HepG2 (cell line): Measurements from ENCODE around the gene CAPN9. TPM values are rescaled to one million over a fixed set of nuclear protein-coding genes. Genes with fewer than 3 reads are reported as not detected.

Experiments used
- ATAC-seq: fragments of 200-7000 bp; cut with Tn5 transposase; 3 replicates; pipeline ENCODE4 v1.9.1; 2020; ENCODE audit warnings: mild to moderate bottlenecking, moderate library complexity
- BruUV-seq: library from RNA; stranded (reverse); fragments of 400-500 nt; replicated peaks from 2 replicates; lab custom pipeline; 2021; lab: Mats Ljungman, UMichigan
- CTCF ChIA-PET: fragments of 300-600 bp; formaldehyde crosslinking; extraction: SDS; loops from one replicate; lab custom pipeline; 2021; ENCODE audit warnings: low total read pairs, inconsistent platforms, low intra/inter-chr PET ratio; lab: Yijun Ruan, JAX
- POLR2A ChIA-PET: fragments of 350-600 bp; sonication (Branson Sonifier 250); formaldehyde crosslinking; loops from one replicate; lab custom pipeline; 2020; ENCODE audit warnings: antibody characterized with exemption, inconsistent platforms; lab: Yijun Ruan, JAX
- DNase-seq: peaks from one replicate; pipeline ENCODE4 v3.0.0-alpha.2; 2015; ENCODE audit warnings: low spot score
- FAIRE-seq: peaks from 3 replicates; lab custom pipeline; 2011; peaks lifted over from hg19 to GRCh38; lab: Jason Lieb, UNC
- H2AFZ ChIP-seq: one replicate; pipeline ENCODE4 v1.6.1; 2011; ENCODE audit warnings: low read length, inconsistent platforms
- H3K27ac ChIP-seq: fragments of 300-600 bp; 3 replicates; pipeline ENCODE4 v1.8.0; 2011; ENCODE audit warnings: mixed run types, mild to moderate bottlenecking, mixed read lengths, low read length, inconsistent platforms; ENCODE audit not compliant: insufficient read depth; ENCODE audit errors: extremely low read length
- H3K27me3 ChIP-seq, 2 experiments: fragments of 200-600 bp in 1 of 2; 2 replicates in 1 of 2; 3 replicates in 1 of 2; pipeline versions ENCODE4 v1.6.0 to v1.8.0; 2011; ENCODE audit warnings: low read length in 2 of 2, mild to moderate bottlenecking in 2 of 2, moderate library complexity in 2 of 2, inconsistent platforms in 1 of 2; ENCODE audit not compliant: insufficient read depth in 2 of 2, control insufficient read depth in 1 of 2
- H3K36me3 ChIP-seq, 2 experiments: fragments of 200-600 bp in 1 of 2; replicated peaks in 1 of 2; 2 replicates in 1 of 2; 3 replicates in 1 of 2; pipeline versions ENCODE4 v1.5.1 to v1.8.0; 2011; ENCODE audit warnings: low read length in 2 of 2, inconsistent platforms in 1 of 2; ENCODE audit not compliant: insufficient read depth in 2 of 2, control insufficient read depth in 1 of 2
- H3K4me1 ChIP-seq: 2 replicates; pipeline ENCODE4 v1.5.1; 2012; ENCODE audit warnings: low read length, inconsistent platforms; ENCODE audit not compliant: insufficient read depth
- H3K4me2 ChIP-seq: 2 replicates; pipeline ENCODE4 v1.6.0; 2011; ENCODE audit warnings: low read depth, low read length, inconsistent platforms
- H3K4me3 ChIP-seq, 3 experiments: fragments of 200-600 bp in 1 of 3; sonication (generic), shearing (Covaris generic) in 1 of 3; replicated peaks in 1 of 3; 2 replicates each; pipeline ENCODE4 v1.5.1; 2011 to 2016; ENCODE audit warnings: low read length in 3 of 3, inconsistent platforms in 2 of 3, low read depth in 2 of 3, mild to moderate bottlenecking in 2 of 3, control low read depth in 1 of 3, mixed read lengths in 1 of 3; ENCODE audit not compliant: insufficient read depth in 1 of 3
- H3K79me2 ChIP-seq: one replicate; pipeline ENCODE4 v1.6.1; 2011; ENCODE audit warnings: low read length, inconsistent platforms; ENCODE audit not compliant: insufficient read depth
- H3K9ac ChIP-seq: 2 replicates; pipeline ENCODE4 v1.6.0; 2011; ENCODE audit warnings: mild to moderate bottlenecking, low read depth, low read length, inconsistent platforms; ENCODE audit not compliant: insufficient read depth
- H3K9me3 ChIP-seq: 2 replicates; pipeline ENCODE4 v1.5.1; 2012; ENCODE audit warnings: mild to moderate bottlenecking, low read length
- H4K20me1 ChIP-seq: 2 replicates; pipeline ENCODE4 v1.6.0; 2011; ENCODE audit warnings: inconsistent platforms, mild to moderate bottlenecking, low read length, moderate library complexity; ENCODE audit not compliant: insufficient read depth
- ELF3 ChIP-seq: IDR thresholded peaks from 2 replicates; pipeline ENCODE4 v1.6.1; 2016; ENCODE audit warnings: missing genetic modification reagents, missing compliant biosample characterization
- FOXK2 ChIP-seq: fragments of 450-650 bp; IDR thresholded peaks from 2 replicates; pipeline ENCODE4 v1.6.1; 2016
- HMG20B ChIP-seq: conservative IDR thresholded peaks from 2 replicates; pipeline ENCODE4 v1.6.1; 2016; ENCODE audit warnings: missing genetic modification reagents, missing compliant biosample characterization
- MAZ ChIP-seq, 2 experiments: sonication (generic) in 1 of 2; formaldehyde crosslinking in 1 of 2; IDR thresholded peaks; 2 replicates each; pipeline versions ENCODE4 v1.5.0 to v1.6.1; 2012 to 2020; ENCODE audit warnings: low read depth in 2 of 2, mild to moderate bottlenecking in 2 of 2, borderline replicate concordance in 1 of 2, improper control_type of control experiment in 1 of 2, low read length in 1 of 2, missing genetic modification reagents in 1 of 2, moderate library complexity in 1 of 2
- SMARCE1 ChIP-seq: fragments of 450-650 bp; IDR thresholded peaks from 2 replicates; pipeline ENCODE4 v1.6.1; 2017; ENCODE audit warnings: borderline replicate concordance
- TRIM24 ChIP-seq: sonication (generic); formaldehyde crosslinking; IDR thresholded peaks from 2 replicates; pipeline ENCODE4 v1.8.0; 2022; ENCODE audit warnings: mild to moderate bottlenecking, missing genetic modification reagents
- ZFP90 ChIP-seq: sonication (generic); formaldehyde crosslinking; IDR thresholded peaks from 2 replicates; pipeline ENCODE4 v1.8.0; 2022; ENCODE audit warnings: missing genetic modification reagents, mild to moderate bottlenecking, inconsistent platforms, borderline replicate concordance
- ZNF205 ChIP-seq: IDR thresholded peaks from 2 replicates; pipeline ENCODE4 v1.6.1; 2018; ENCODE audit warnings: missing biosample characterization, missing genetic modification reagents
- ZNF354B ChIP-seq: sonication (generic); formaldehyde crosslinking; IDR thresholded peaks from 2 replicates; pipeline ENCODE4 v1.8.0; 2022; ENCODE audit warnings: mild to moderate bottlenecking, missing genetic modification reagents
- ZNF580 ChIP-seq: IDR thresholded peaks from 2 replicates; pipeline ENCODE4 v1.6.1; 2016; ENCODE audit warnings: low read depth, borderline replicate concordance
- WGBS: methylation state at CpG from one replicate; pipeline ENCODE4 v1.1.6; 2017; ENCODE audit warnings: low lambda C conversion rate; 5-methylcytosine and 5-hydroxymethylcytosine counted together
- in situ Hi-C: cut with HindIII; loops from 2 replicates; pipeline ENCODE4 v1.10.0; 2017; ENCODE audit warnings: low pct_unique_long_range_greater_than_20kb; ENCODE audit not compliant: extremely low pct_ligation_motif_present
- intact Hi-C: fragments of 100-400 bp; cut with micrococcal nuclease; formaldehyde crosslinking; loops from one replicate; pipeline ENCODE4 v1.10.0; 2022; ENCODE audit not compliant: unreplicated experiment
- polyA plus RNA-seq, 8 experiments: library from polyadenylated mRNA; depleted of rRNA in 3 of 8; stranded (reverse) in 7 of 8; unstranded in 1 of 8; fragments of >200 nt; fragmentation: Illumina TruSeq in 4 of 8; extraction: Trizol in 4 of 8; gene quantifications; 2 replicates each; pipeline versions ENCODE4 v1.2.1 to v1.2.3, GENCODE V29; 2011 to 2016; ENCODE audit warnings: low read depth in 4 of 8, missing spikeins in 1 of 8, mixed read lengths in 1 of 8; ENCODE audit not compliant: insufficient read depth in 1 of 8
- total RNA-seq, 5 experiments: library from RNA; depleted of rRNA; stranded (reverse); fragments of >200 nt; fragmentation: Illumina TruSeq; extraction: Trizol; gene quantifications; 2 replicates each; pipeline ENCODE4 v1.2.3, GENCODE V29; 2016; ENCODE audit warnings: low read depth in 1 of 5
- TF ChIP-seq, protein P1 (sequence below): sonication (generic); formaldehyde crosslinking; IDR thresholded peaks from 2 replicates; pipeline ENCODE4; 2020; ENCODE audit warnings: missing genetic modification reagents, mild to moderate bottlenecking, borderline replicate concordance
- TF ChIP-seq, protein P2 (sequence below): sonication (generic); formaldehyde crosslinking; IDR thresholded peaks from 2 replicates; pipeline ENCODE4 v1.8.0; 2022; ENCODE audit warnings: missing genetic modification reagents, mild to moderate bottlenecking, moderate library complexity, borderline replicate concordance
- TF ChIP-seq, protein P3 (sequence below): sonication (generic); formaldehyde crosslinking; IDR thresholded peaks from 2 replicates; pipeline ENCODE4 v1.5.0; 2020; ENCODE audit warnings: missing genetic modification reagents

CAPN9 gene
- total and polyA plus RNA-seq, 2 of the 13 experiments (the other 11 are each of a cell fraction or from before 2014, with no cell fraction given): 0.04 to 0.31 TPM

DNA sequence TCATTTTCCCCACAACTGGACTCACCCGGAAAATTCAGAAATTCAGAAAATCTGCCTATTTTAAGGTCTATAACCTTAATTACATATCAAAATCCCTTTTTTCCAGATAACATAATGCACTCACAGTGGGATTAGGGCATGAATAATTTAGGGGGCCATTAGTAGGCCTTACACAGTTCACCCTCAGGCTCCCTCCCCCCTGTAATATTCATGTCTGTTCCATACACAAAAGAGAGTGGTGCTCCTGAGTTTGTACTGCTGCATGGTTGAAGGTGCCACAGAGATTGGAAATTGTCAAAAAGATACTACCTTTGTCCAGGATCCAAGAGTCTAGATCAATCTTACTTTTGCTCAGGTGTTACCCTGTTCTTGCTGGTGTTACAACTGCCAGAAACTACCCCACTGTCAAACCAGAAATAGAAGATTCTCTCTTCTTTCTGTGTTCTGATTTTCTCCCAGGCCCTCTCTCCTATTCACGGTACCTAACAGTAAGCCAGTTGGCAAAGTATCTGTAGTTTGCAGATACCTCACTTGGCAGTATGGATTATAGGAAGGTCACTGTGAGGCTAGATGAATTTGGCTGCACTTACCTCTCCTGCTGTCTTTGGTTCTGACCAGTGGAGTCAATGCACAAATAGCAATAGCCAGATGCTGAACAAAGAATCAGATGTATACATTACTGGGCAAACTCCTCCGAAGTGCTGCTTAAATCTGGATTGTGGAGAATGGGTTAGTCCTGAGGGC, 67.9 kb downstream of the CAPN9 start:
- Histone ChIP-seq H3K9ac (no peak overlapping the region), H3K9me3 (peaks cover 8% of the 10 kb centered on the region), H3K79me2 (no peaks in the 10 kb centered on the region), H3K4me3 (no peak overlapping the region), H2AFZ (no peak overlapping the region), H3K27ac (no peak overlapping the region), H3K36me3 (no peaks in the 10 kb centered on the region), H3K4me2 (no peak overlapping the region), H3K4me1 (no peaks in the 10 kb centered on the region), H4K20me1 (no peaks in the 10 kb centered on the region), H3K27me3 (peaks cover 0 to 1% of the 10 kb centered on the region in 2 experiments; a peak in 1 of 5 replicates)
- intact Hi-C loops (no loop called here), in situ Hi-C loops (no loop called here)
- no peak for FAIRE-seq
- CTCF ChIA-PET: no interaction called here
- no TSS peak for BruUV-seq
- no peak for ATAC-seq
- no peak for TF ChIP-seq ZFP90 (CRISPR knock-in tag)
- TF ChIP-seq FOXK2: no peak
- no peak for TF ChIP-seq HMG20B (CRISPR knock-in tag)
- no peak for TF ChIP-seq MAZ (IDR thresholded peaks at IDR 0.05; ENCODE audit: borderline replicate concordance, low read depth, low read length)
- no peak for TF ChIP-seq MAZ (CRISPR knock-in tag; IDR thresholded peaks at IDR 0.05; ENCODE audit: low read depth)
- TF ChIP-seq ELF3 (CRISPR knock-in tag): no peak
- no peak for TF ChIP-seq TRIM24 (CRISPR knock-in tag)
- TF ChIP-seq, protein P1, sequence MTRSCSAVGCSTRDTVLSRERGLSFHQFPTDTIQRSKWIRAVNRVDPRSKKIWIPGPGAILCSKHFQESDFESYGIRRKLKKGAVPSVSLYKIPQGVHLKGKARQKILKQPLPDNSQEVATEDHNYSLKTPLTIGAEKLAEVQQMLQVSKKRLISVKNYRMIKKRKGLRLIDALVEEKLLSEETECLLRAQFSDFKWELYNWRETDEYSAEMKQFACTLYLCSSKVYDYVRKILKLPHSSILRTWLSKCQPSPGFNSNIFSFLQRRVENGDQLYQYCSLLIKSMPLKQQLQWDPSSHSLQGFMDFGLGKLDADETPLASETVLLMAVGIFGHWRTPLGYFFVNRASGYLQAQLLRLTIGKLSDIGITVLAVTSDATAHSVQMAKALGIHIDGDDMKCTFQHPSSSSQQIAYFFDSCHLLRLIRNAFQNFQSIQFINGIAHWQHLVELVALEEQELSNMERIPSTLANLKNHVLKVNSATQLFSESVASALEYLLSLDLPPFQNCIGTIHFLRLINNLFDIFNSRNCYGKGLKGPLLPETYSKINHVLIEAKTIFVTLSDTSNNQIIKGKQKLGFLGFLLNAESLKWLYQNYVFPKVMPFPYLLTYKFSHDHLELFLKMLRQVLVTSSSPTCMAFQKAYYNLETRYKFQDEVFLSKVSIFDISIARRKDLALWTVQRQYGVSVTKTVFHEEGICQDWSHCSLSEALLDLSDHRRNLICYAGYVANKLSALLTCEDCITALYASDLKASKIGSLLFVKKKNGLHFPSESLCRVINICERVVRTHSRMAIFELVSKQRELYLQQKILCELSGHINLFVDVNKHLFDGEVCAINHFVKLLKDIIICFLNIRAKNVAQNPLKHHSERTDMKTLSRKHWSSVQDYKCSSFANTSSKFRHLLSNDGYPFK (CRISPR knock-in tag): no peak
- no peak for TF ChIP-seq ZNF205 (CRISPR knock-in tag)
- TF ChIP-seq ZNF354B (CRISPR knock-in tag): no peak
- TF ChIP-seq, protein P2, sequence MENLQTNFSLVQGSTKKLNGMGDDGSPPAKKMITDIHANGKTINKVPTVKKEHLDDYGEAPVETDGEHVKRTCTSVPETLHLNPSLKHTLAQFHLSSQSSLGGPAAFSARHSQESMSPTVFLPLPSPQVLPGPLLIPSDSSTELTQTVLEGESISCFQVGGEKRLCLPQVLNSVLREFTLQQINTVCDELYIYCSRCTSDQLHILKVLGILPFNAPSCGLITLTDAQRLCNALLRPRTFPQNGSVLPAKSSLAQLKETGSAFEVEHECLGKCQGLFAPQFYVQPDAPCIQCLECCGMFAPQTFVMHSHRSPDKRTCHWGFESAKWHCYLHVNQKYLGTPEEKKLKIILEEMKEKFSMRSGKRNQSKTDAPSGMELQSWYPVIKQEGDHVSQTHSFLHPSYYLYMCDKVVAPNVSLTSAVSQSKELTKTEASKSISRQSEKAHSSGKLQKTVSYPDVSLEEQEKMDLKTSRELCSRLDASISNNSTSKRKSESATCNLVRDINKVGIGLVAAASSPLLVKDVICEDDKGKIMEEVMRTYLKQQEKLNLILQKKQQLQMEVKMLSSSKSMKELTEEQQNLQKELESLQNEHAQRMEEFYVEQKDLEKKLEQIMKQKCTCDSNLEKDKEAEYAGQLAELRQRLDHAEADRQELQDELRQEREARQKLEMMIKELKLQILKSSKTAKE (CRISPR knock-in tag): no peak
- TF ChIP-seq ZNF580 (CRISPR knock-in tag): no peak
- no peak for TF ChIP-seq SMARCE1
- TF ChIP-seq, protein P3, sequence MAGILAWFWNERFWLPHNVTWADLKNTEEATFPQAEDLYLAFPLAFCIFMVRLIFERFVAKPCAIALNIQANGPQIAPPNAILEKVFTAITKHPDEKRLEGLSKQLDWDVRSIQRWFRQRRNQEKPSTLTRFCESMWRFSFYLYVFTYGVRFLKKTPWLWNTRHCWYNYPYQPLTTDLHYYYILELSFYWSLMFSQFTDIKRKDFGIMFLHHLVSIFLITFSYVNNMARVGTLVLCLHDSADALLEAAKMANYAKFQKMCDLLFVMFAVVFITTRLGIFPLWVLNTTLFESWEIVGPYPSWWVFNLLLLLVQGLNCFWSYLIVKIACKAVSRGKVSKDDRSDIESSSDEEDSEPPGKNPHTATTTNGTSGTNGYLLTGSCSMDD (CRISPR knock-in tag): no peak
- POLR2A ChIA-PET: no interaction called here
- DNase-seq: no peak
- 17% methylated on average over 3 of the region's 3 CpGs for WGBS
